Stromal cell of bone marrow (primary cell): ENCODE results near the gene NXT1.
"Not testable (repeated sequence)": the region's sequence is repeated elsewhere in the genome, so short reads cannot be mapped to it uniquely, and the experiment has no call there.

Experiments used
- DNase-seq: peaks from one replicate; pipeline ENCODE4 v3.0.0-alpha.2; 2012; ENCODE audit warnings: low read depth

Gene NXT1

DNA sequence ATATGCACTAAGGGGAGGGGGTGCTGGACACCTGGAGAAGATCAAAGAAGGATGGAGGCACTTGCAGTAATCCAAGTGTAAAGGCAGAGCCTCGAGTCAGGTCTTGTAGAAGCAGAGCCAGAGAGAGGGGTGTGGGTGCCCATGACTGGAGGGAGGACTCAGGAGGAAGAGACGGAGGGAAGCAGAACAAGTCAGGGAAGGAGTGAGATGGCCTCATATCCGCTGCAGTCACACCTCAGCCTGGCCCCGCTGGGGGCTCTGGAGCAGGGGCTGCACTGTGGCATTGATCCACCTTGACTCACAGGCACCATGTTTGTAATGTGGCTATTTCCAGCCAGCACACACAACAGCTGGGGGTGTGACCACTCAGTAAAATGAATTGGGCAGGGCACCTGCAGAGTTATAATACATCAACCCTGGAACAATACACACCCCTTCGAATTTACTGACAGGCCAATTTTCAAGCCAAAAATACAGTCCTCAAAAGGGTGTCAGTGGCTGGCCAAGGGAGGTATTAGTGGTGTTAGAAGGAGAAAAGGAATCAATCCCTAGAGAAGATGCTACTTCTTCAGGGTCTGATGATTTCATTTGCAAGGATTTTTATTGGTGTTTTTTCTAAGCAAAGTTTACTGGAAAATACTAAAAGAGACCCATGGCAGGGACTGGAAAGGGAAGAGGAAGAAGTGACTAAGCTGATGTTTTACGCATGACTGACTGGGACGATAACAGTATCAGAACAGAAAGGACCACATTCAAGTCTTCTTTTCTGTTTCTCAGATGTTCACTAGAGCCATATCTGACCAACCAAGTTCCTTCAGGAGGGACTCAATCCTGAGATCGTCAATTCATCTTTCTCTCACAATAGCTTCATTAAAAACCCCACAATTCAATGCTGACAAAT is 18.9 kb upstream of the NXT1 start:
- DNase-seq, result no peak

DNA sequence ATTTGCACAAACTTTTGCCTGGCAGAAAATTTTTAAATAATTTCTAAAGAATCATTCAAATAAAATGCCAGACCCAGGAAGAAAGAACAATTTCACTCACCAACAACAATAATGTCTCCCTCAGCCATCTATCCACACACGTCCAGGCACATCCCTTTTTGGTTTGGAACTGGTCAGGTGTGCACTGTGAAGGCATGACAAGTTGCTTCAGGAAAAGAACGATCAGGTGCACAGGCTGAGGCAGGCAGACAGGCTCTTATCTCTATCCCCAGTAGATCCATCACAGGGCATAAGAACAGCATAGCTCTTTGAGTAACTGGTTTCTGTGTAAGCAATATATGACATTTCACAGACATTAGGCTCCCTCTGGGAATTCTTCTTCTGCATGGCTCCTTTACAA is 18.1 kb upstream of the NXT1 start:
- no peak for DNase-seq

DNA sequence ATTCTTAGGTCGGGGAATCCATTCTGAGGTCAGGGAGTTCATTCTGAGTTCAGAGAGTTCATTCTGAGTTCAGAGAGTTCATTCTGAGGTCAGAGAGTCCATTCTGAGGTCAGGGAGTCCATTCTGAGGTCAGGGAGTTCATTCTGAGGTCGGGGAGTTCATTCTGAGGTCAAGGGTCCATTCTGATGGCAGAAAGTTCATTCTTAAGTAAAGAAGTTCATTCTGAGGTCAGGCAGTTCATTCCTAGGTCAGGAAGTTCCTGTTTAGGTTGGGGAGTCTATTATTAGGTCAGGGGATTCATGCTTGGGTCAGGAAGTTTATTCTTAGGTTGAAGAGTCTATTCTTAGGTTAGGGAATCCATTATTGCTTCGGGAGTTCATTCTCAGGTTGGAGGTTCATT is 16.5 kb upstream of the NXT1 start:
- DNase-seq, result no peak

DNA sequence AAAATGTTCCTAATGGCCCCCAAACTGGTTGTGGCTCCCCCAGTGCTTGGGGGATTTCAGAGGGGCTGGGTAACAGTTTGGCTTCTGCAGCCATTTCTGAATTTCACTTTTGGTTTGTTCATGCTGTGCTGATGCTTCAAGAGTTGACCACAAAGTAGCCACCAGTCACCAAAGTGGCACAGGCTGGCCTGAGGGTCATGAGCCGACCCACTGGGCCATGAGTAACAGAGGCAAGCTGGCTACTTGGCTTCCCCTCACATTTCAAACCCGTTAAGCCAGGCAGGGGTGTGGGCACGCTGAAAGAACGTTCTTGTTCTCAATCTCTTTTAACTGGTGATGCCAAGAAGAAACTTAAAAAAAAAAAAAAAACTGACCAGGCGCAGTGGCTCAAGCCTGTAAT is 15.1 kb upstream of the NXT1 start:
- DNase-seq, result no peak

DNA sequence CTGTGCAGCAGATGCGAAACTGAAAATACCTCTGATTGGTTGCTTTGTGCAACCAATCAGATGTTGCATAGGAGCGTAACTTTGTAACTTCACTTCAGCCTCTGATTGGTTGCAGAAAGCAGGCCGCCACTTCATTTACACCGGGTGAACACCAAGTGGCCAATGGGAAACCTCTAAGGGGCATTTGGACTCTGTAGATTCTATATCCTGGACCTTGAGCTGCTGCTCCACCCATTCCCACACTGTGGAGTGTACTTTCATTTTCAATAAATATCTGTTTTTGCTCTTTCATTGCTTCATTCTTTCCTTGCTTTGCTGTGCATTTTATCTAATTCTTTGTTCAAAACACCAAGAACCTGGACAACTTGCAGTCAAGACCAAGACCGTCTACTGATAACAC is 14.1 kb upstream of the NXT1 start:
- no peak for DNase-seq

DNA sequence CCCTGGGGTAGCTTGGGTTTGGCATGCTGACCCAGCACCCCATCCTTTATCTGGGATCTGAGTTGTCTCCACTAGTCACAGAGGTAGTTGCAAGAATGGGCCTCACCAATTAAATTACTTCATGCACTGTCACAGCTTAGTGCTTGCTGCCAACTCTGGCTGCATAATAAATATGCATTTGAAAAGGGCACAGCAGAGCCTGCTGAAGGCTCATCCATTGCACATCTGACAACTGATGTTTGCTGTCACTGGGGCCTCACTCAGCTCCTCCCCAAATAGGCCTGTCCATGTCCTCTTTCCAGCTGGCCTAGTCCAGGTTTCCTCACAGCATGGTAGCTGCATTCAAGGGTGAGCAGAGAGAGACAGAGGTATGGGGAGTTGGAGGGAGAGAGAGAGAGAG is 13.3 kb upstream of the NXT1 start:
- no peak for DNase-seq

DNA sequence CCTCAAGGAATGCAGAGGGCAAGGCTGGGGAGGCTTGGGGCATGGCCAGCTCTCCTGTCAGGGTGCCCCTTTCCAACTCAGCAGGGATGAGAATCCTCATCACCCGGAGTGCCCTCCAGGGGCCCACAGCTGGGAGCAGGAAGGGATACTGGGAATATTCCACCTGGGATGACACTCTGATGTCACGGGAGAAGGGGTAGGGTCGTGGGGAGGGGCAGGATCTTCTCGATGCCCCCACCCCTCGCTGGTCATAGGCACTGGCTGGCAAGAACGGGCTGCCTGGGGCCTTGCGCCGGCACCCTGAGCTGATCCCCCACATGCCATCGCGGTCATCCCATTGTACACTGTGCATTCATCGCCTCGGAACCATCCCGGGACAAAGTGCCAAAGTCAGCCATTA is 10.6 kb upstream of the NXT1 start:
- no peak for DNase-seq

DNA sequence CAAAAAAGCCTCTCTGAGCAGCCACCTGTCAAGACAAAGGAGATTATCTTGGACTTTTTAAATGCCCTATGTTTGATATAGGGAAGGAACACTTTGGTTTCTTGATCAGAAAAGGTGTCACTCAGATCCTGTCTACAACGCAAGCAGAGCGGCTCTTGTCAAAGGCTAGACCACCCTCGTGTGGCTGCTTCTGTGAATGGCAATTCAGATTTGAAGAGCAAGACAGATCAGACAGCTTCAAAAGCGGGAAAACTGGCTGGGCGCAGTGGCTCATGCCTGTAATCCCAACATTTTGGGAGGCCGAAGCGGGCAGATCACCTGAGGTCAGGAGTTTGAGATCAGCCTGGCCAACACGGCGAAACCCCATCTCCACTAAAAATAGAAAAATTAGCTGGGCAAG is 10.1 kb upstream of the NXT1 start:
- DNase-seq, result no peak

DNA sequence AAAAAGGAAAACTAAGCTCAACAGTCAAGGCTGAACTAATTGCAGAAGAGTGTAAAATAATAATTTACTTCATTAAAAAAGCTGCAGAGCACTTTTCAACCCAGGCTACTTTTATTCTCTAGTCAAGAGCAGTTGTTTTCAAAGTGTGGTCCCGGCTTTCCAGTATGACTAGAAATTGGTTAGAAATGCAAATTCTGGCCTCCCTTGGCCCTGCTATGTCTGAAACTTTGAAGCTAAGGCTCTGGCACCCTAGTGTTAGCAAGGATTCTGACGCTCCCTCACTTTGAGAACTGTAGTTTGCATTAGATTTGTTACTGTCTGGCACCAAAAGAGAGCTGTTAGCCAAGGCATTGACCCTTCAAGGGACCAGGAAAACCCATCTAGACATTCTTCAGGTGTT is 9.5 kb upstream of the NXT1 start:
- DNase-seq, result no peak

DNA sequence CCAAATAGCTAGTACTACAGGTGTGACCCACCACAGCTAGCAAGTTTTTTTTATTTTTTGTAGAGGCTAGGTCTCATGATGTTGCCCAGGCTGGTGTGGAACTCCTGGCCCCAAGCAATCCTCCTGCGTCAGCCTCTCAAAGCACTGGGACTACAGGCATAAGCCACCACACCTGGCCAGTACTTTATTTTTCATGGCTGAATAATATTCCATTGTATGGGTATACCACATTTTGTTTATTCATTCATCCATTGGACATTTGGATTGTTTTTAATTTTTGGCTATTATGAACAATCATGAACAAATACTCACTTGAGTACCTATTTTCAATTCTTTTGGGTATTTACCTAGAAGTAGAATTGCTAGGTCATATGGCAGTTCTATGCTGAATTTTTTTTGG is 7.0 kb upstream of the NXT1 start:
- DNase-seq, result no peak

DNA sequence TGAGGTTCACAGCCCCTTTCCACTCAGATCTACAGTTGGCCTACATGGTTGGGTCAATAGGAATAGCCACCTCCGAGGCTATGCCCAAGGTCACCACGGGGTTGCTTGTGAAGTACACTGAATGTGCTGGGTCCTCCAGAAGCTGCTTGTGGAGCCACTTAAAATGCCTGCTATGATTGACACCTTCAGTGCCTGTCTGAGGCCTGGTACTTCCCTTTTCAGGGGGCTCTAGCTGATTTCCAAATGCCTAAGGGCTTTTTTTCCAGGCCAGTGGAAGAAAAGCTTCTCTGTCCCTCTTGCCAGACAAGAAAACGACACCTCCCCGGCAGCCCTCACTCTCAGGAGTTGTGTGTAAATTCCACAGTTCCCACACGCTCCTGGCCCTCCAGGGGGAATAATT is 6.3 kb upstream of the NXT1 start:
- DNase-seq, result no peak

DNA sequence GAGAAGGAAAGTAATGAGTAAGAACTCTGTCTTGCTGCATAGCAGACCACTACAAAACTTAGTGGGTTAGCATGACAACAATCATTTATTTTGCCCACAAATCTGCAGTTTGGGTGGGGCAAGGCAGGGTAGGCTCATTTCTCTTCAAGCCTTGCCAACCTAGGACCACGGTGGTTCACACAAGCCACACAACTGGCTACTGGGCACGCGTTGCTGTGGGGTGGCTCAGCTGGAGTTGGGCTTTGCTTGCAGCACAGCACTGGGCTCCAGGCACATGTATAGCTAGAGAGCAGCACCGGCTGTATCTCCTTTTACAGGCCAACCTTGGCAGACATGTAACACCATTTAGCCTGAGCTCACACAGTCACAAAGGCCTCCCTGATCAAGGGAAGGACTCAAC is 4.6 kb upstream of the NXT1 start:
- DNase-seq, result no peak

DNA sequence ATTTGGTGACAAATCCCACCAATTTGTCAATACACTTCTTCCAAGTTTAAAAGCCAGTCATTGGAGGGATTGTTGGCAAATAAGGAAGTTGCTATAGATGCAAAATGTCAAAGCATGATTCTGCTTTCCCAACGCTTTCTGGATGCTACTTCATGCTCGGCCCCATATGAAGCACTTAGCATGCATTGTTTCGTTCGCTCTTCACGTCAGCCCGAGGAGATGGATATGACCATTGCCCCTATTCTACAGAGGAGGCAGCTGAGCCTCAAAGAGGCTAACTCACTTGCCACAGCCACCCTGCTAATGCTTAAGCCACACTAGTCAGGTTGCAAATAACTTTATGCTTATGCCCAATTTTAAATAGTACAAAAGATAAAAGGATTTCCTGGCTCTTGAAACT is 2.8 kb upstream of the NXT1 start:
- DNase-seq, result no peak

DNA sequence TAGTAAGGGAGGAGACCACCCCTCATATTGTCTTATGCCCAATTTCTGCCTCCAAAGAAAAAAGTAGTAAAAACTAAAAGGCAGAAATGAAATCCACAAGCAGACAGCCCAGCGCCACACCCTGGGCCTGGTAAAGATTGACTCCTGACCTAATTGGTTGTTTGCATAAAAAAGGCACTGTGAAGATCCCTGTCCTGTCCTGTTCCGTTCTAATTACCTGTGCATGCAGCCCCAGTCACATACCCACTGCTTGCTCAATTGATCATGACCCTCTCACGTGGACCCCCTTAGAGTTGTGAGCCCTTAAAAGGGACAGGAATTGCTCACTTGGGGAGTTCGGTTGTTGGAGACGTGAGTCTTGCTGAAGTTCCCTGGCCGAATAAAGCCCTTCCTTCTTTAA is 2.1 kb upstream of the NXT1 start:
- not testable (repeated sequence) for DNase-seq

DNA sequence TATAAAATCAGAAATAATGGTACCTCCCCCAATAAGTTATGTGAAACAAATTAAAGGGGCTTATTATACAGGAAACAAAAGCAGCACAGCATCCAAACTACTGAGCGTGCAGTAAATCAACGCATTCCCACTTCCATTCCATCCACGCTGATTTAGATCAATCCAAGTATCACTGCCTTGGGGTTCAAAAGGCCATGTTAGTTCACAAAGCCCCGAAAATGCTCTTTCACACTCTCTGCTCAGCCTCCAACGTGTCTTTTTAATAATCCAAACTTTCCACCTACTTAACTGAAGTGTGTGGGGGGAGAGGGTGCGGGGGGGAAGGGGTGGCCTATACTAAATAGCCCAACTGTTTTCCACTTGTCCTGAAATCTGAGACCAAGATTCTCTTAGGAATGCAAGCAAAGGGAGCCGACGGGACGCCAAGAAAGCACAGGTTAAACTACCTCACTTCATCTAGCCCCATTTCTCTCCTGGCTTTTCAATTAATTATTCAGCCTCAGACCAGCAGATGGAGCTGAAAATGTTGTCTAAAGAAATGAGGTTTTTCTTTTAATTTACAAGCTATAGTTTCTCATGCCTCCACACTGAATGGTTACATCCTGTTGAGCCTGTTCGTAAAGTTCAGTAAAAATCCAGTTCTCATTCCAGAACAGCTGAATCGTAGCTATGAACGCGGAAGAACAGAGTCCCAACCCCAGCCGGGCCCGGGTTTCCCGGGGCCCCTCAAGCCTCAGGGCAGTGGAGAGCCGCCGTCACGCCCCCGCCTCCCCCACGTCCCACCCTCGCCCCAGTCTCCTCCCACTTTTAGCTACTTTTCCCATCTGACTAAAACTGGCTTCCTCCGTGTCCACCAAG is 1.0 kb upstream of the NXT1 start:
- DNase-seq, result peak; percentile 64

DNA sequence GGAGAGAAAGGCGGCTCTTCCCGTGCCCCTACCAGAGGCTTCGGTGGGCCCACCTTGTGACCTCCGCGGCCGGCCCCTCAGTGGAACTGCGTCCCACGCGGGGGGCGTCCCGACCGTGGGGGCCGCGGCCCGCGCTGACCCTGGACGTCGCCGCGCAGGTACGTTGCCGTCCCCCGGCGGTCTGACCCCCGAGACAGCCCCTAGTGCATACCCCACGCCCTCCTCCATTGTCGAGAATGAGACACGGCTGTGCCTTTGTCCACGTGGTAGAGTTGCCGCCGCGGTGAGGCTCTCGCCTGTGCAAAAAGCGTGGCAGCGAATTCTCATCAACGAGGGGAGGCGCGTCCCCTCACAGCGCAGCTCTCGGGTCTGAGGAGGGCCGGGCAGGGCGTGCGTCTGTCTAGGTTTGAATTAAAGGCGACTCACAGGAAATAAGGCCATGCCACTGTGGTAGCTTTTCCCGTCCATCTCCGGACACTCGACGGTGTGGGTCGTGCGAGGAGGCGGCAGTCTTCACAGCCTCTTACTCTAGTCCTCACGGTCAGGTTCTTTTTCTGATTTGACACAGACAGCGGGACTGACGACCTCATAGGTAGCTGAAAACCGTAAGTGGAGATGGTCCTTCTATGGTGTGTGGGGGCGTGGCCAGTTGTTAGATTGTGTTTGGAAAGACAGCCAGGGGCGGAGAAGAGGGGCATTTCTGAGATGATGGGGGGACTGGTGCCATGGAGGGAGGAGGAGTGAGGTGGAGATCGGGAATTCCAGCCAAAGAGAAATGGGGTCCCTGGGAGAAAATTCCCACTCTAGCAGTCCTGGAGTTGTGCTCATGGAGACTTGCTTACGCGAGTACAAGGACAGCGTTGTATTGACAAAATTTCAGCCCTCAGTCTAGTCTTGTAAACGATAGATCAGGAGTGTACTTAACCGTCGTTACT is 580 bp downstream of the NXT1 start:
- DNase-seq, result no peak

DNA sequence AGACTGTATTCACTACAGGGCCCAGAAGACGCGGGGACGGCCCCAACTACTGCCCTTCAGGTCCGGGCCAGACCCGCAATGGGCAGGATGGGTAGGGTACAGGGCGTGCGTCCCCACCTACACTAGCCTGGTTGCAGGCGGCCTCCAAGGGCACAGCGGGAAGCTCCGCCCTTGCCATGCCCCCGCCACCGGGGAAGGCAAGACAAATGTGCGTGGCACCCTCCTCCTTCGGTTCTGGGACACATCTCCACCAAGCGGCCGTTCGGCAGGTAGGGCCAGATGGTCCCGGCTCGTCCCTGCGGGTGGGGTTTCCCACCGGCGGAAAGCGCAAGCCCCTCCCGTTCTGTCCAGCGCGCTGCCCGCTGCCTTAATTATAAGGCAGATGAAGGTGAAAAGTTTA is 5.6 kb downstream of the NXT1 start:
- no peak for DNase-seq

DNA sequence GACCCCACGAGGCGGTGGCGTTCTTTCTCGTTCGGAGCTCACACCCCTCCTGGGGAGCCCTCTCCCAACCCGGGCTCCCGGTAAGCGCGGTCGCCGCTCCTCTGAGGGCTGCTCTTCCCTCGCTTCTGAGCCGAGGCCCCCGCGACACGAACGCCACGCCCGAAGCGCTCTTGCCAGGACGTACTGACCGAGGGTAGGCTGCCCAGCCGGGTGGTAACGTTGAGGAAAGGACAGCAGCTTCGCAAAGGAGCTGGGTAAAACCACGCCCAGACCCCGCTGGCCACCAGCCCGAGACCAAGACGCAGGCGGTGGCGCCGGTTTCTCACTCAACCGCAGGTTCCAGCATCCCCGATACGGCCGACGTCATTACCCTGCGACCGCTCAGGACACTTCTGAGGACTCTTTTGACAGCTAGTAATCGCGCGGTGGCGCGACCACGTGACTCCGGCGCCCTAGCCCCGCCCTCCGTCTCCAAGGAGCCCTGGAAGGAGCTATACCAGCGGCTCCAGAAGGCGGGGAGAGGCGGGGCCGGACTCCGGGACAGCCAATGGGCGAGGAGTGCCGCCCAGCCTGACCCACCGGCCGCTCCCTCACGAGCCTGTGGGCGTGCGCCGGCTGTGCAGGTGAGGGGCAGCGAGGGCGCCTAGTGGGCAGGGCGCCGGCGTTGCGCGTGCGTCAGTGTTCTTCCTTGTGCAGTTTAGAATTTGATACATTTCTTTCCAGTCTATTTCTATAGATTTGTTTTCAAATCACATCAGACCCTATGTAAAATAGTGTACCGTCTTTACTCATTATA is 7.4 kb downstream of the NXT1 start:
- peak; percentile 99 for DNase-seq

DNA sequence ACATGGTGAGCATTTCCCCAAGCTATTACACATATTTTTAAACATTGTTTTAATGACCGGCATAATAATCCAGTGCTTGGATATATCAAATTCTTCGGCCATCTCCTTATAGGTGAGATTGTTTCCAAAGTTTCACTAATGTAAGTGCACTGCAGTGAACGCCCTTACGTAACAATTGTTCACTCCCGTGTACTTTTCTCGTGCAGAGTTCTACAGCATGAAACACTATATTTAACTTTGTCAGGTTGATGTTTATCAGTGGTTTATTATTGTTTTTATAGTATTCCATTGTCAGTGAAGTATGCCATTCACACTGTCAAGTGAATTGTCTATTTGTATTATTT is 7.9 kb downstream of the NXT1 start:
- no peak for DNase-seq

DNA sequence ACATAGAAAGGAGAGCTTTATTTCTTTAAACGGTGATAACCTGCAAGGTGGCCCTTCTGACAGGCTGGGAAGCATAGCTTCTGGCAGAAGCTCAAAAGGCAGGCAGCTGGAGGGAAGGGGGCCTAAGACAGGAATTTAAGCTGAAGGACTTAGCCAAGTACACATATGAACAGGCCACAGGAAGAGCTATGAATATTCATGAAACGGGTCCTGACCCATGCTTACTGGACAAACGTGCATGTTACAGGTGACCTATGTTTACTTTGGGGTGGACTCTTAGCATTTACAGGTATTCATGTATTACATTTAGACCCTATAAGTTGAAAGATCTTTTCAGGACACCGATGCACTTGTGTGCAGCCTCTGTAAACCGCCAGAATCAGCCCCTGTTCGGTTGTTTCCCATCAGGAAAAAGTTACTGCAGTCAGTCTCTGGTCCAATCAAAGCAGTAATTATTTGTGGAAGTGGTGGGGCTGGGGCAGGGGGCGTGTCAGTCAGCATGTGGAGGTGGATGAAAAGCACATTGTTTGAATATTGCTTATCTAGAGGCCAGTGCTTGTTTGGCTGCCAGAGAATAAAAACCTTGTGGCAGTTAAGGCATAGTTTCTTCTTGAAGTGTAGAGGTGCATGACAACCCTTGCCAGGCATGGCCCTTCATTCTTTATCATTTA is 8.5 kb downstream of the NXT1 start:
- no peak for DNase-seq

DNA sequence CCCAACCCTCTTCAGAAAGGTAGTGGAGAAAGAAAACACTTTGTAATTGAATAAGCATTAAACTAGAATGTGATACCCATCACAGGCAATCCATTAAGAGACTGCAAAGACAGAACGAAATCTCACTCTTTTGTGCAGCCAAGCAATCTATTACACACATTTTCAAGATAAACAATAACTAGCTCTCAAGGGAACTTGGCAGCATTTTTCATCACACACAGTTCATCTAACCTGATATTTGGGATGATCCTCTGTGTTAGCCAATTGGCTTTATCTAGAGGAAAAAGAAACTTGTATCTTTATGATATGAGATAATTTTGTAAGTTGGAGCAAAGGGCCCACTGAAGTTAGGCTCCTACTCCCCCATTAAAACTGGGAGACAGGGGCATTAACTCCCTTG is 9.9 kb downstream of the NXT1 start:
- DNase-seq, result no peak
